HG03469 (cell line): Measurements from ENCODE around the gene CCDC85A.

Source experiments
- ATAC-seq: cut with Tn5 transposase; IDR thresholded peaks from one replicate; pipeline ENCODE4 v1.9.1; 2021; ENCODE audit warnings: mild to moderate bottlenecking, moderate library complexity, moderate number of reproducible peaks; ENCODE audit not compliant: unreplicated experiment

Gene CCDC85A

DNA sequence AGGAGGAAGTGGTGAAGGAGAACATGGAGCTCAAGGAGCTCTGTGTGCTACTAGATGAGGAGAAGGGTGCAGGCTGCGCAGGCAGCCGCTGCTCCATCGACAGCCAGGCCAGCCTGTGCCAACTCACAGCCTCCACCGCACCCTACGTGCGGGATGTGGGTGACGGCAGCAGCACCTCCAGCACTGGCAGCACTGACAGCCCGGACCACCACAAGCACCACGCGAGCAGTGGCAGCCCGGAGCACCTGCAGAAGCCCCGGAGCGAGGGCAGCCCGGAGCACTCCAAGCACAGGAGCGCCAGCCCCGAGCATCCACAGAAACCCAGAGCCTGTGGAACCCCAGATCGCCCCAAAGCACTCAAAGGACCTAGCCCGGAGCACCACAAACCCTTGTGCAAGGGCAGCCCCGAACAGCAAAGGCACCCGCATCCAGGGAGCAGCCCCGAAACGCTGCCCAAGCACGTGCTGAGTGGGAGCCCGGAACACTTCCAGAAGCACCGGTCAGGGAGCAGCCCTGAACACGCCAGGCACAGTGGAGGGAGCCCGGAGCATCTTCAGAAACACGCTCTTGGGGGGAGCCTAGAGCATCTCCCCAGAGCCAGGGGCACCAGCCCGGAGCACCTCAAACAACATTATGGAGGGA is 9.0 kb downstream of the CCDC85A start:
- no peak for ATAC-seq

DNA sequence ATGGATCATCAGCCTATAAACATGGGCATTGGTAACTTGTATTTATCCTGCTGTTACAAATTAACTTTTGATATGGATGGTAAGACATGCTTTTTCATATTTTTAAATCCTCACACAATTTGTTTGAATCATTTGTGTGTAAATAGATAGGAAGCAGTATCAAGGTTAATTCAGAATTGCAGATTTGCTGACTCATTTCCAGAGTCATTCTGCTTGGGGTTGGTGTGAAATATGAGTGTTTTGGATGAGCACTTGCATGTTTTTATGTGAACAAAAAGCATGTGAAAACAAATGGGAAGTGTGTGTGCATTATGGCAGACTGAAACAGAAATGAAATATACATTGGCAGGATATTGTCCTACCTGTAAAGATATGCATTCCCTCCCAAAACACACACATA is 11.8 kb downstream of the CCDC85A start:
- ATAC-seq = no peak

DNA sequence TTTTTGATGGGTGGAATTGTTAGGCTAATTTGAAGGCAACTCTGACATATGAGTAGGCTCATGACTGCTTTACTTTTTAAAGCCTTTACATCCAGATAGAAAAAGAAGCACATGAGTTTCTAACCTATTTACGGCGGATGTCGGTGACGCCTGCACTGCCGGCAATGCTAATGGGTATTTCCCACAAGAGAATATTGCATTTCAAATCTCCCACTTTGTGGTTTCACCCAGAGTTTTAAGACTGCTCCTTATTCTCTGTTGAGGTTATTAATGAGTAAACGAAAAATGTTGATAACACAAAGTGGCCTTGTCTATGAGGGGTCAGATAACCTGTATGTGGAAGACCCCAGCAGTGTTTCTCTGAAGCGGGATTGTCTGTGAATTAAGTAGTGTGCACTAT is 14.0 kb downstream of the CCDC85A start:
- no peak for ATAC-seq

DNA sequence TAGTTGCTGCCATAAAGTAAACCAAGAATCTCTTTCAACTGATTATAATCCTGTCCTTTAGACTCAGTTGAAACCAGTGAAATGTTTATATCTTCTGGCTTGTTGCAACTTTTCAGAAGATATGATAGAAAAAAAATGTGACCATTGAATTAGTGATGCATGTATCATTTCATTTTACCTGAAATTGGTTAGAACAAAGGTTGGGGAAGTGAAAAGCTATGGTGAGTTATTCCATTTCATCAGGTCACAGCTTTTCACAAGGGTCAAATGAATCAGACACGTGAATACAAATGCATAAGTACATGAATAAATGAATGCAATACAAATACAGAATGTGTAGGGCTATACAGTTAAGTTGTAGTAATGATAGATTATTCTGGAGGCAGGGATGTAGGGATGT is 15.1 kb downstream of the CCDC85A start:
- no peak for ATAC-seq

DNA sequence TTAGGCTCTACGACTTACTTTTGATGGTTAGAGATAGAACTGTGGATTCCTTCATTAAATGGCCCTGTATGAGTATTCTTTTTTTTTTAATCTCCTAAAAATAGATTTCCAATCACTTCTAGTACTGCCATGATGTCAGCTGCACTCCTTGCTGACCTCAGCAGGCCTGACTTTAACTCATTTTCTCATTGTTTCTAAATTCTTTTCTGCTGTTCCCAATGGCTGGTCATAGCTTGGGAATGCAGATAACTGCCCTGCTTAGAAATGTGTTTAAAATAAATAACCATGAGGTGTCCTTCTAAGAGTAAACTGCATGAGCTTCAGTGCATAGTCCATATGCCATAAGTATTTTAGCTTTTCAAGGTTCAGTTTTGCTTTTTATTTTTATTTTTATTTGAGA is 15.7 kb downstream of the CCDC85A start:
- ATAC-seq = no peak

DNA sequence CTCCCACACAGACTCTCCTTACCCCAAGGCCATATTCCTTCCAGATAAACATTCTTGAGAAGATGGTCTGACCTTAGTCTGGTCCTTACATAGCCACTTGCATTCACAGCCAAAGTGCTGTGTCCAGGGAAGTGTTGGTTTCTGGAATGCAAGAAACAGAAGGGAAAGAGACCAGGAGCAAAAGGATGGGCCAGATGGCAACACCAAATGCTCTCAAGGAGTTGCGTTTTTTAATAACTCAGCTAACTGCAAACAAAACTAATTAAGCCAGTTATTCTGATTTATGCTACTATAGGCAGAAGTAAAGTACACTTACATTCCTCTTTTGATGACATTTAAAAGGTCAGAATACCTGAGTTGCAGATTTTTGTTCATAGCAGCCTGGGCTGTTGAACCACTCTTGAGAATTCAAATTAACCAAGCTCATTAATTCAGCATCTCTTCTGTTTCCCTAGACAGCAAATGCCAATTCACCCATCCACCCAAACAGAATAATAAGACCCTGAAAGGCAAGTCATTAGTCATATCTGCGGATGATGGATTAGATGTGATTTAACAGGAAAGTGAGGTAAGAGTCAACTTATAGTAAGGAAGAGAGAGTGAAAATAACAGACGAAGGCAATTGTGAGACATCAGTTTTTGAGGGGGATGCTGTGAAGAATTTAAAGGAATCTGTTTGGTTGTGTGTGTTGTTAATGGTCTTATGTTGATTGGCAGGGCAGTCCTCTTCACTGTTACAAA is 18.8 kb downstream of the CCDC85A start:
- ATAC-seq = no peak

DNA sequence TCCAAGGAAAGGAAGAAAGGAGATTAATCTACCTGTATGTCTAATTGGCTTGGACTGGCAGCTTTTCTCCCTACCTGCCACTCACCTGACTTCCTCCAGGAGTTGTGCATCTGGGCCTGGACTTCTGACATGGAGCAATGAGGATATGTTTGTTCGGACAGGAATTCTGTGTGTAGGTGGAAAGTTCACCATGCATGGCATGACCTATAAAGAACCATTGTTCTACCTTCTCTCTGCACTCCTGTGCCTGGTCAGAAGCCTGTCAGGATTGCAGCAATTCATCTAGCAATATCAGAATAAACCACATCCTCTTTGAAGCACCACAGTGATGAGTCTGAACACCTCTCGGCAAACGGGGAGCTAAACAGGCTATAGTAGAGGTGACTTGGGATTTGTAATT is 20.8 kb downstream of the CCDC85A start:
- ATAC-seq = no peak

DNA sequence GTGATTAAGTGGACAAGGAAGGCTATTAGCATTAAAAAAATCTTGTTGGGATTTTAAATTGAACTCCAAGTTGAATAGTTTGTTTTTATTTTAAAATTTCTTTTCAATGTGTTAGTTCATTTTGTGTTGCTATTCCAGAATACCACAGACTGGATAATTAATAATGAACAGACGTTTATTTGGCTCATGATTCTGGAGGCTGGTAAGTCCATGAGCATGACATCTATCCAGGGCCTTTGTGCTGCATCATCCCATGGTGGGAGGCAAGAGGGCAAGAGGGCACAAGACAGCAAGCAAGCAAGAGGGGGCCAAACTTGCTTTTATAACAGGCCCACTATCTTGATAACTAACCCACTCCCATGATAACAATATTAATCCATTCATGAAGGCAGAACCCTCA is 22.5 kb downstream of the CCDC85A start:
- no peak for ATAC-seq

DNA sequence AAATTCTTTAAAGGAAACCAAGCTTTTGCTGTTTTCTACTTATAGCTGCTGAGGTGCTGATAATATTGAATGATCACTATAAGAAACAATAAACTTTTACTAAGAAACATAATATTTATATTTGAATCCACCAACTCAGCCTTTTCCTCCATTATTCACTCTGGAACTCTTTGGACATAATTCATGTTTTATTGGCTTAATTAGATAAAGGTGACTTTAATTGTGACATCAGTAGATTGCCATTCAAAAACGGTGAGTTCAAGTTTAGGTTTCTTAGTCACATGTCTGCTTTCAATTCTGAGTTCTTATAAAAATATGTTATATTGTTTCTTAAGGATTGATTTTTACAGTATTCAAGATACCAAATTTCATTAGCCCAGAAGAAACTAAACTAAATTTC is 24.0 kb downstream of the CCDC85A start:
- no peak for ATAC-seq

DNA sequence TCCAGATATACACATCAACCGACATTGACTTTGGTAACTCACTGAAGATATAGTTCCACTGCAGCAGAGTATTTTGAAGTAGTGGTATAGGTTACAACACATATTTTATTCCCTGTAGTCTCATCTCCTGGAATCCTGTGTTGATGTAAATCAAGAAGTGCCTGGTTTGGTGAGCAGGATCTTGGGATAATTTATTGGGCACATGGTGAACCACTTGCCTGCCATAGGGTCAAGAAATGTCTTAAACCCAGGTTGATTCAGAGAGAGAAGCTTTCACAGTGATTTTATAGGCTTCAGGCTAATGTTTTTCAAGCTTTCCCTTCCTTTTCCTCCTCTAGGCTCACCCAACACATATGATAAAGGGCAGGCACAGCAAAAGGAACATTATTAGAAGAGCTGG is 24.6 kb downstream of the CCDC85A start:
- no peak for ATAC-seq

DNA sequence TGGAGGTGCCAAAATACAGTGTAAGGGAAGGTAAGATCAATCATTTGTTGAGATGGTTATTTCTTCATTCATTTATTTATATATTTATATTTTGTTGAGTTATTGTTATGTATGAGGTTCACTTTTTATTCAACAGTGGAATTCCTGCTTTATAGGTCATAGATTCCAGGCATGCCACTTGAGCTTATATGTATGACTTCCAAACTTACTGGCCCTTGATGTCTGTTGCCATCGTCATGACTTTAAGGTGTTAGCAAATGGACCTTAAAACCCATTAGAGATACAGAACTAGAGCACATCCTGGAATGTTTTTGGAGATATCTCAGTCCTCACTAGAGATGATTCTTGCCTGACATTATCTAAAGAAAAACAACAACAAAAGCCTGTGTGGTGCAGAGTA is 25.9 kb downstream of the CCDC85A start:
- ATAC-seq = no peak

DNA sequence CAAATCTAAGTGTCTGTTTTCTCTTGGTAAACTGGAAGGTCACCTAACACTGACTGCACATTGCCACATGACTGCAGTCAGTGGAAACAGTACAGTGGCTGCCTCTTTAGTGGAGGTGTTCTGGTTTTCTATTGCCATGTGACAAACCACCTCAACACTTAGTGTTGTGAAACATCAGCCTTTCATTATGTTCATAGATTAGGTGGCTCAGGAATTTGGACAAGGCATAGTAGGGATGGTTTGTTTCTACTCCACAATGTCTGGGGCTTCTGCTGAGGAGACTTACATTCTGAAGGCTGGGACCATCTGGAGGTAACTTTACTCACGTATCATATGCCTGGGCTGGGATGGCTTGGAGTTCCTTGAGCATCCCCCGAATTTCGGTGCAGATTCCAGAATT is 26.5 kb downstream of the CCDC85A start:
- ATAC-seq = no peak

DNA sequence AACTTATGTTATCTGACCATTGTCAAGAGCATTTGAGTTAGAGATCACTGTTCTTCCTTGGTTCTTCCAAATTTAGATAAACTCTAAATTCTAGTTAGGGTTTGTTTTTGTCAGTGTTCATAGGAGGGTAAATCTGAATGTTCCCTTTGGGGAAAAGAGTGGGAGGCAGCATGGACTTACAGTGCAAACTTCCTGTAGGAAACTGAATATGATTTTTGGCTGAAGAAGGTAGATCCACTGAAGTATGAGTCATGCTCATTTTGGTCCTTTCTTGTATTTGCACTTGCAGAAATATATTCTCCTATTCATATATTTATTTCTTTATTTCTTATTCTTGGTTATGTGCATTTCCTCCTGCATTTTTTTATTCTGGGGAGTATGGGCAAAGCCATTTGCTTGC is 27.3 kb downstream of the CCDC85A start:
- ATAC-seq = no peak

DNA sequence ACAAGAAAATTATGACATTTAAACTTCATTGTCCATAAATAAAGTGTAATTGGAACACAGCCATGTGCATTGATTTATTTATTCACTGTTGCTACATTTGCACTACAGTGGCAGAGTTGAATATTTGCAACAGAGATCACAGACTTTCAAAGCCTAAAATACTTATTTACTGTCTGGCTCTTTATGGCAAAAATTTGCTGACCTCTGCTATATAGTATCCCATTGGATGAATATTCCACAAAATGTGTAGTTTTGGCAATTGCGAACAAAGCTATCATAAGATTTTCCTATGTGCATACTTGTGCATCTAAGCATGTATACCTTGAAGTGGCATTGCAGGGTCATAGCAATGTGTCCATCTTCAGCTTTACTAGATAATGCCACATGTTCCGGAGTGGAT is 32.1 kb downstream of the CCDC85A start:
- ATAC-seq = no peak

DNA sequence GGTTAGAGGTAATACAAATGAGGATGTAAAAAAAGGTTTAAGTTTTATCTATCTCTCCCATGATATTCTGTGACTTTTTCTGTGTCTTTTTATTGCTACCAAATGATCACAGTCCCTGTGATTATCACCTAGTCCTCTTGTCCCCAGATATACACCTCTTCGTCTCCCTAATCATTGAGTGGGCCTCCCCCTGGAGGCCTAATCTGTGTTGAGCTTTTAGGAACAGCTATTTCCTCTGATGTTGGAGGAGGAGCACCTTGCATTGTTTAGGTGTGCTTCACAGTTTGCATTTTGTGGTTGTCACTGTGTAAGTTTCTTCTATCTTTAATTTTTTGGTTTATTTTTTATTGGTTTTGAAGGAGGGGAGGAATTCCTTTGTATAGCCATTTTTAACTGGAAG is 33.3 kb downstream of the CCDC85A start:
- ATAC-seq = no peak

DNA sequence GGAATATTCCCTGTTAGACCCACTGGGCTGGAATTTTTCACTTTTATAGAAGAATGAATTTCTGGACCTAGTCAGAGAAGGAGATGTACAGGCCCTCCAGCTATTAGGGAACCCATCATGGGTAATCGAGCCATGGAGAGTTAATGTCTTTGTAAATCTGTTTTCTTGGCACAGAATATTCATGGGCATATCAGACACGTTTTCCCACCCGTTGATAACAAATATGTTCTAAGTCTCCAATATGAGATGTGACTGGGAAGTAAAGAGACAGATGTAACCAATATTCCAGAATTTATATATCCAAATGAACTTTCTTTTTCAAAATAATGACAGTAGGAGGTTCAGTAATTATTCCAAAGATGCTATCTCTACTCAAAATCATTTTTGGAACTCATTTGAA is 38.7 kb downstream of the CCDC85A start:
- no peak for ATAC-seq

DNA sequence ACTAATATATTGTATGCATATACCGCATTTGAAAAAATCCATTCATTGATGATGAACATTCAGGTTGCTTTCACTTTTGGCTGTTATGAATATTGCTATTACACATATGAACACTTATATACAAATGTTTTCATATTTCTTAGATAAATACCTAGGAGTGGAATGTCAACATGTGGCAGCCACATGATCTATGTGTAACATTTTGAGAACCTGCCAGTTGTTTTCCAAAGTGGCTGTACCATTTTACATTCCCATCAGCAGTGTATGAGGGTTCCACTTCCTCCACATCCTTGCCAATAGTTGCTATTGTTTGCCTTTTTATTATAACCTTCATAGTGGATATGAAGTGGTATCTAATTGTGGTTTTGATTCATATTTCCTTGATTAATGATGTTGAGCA is 40.5 kb downstream of the CCDC85A start:
- ATAC-seq = no peak

DNA sequence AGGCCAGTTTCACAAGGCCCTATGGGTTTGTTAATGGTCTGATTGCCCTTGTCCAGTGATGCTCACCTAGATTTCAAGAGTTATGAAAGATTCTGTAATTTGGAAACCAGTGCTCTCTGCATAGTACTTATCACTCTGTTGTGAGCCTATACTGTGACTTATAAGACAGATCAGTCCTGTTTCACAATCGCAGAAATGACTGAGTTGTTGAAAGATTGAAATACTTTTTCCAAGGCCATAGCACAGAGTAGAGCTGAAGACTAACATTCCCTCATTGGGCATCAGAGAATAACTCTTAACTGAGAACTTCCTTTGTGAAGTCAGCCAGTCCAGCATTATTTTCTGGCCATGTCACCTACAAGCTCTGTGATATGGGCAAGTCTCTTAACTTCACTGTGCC is 44.0 kb downstream of the CCDC85A start:
- no peak for ATAC-seq

DNA sequence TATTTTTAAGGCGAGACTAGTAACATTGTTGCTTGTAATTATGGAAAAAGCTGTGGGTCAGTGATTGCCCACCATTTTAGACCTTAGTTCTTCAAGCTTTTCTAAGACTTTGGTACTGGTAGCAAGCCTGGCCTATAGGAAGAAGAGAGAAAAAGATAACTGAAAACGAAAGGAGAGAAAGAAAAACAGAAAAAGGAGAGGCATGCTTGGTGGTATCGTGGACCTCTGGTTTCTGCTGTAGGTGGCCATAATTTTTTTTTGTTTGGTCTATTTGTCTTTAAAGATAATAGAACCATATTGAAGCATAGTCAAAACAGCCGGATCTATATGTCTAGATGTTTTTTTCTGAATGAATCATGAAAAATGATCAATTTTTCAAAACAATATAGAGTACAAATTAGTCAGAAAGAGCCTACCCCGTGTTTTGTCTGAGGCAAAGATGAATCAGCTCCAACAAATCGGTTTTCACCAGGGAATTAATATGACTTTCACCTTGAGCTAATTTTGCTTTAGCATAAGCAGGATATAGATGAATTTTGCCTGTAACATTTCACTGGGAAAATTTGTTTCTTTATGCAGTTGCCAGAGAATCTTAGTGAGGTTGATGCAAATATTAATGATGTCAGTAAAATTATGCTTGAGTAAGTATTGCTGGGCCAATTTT is 45.7 kb downstream of the CCDC85A start:
- no peak for ATAC-seq

DNA sequence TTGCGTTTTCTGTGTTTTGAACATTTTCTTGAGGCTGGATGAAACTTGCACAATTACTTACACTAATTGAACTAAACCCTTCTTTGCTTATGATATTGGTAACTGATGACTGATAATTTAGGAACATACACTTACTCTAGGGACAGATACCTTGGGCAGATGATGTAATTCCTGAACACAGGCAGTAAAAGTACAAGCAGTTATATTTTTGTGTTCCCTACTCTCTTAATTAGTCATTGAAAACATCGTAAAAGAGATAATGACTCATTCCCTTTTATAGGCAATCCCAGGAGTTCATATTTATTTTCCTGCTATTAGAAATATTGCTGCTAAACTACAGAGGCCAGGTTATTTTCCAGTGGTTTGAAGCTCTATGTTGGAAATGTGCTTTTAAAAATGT is 46.4 kb downstream of the CCDC85A start:
- ATAC-seq = no peak

DNA sequence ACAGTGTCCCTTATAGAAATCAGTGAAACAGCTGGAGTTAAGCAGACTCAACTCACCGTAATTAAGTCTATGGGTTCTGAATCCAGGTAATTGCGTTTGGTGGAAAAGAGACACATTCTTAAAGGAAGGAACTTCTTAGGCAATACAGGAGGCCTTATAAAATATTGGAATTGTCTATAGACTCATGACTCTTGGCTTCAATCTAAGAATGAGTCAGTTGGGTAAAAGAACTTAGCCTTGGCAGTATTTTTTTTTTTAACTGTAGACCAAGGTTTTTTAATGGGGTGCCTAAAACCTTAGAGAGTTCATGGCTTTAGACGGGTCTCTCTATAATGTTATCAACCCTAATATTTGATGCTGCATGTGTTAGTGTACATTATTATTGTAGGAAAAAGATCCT is 47.6 kb downstream of the CCDC85A start:
- ATAC-seq = no peak

DNA sequence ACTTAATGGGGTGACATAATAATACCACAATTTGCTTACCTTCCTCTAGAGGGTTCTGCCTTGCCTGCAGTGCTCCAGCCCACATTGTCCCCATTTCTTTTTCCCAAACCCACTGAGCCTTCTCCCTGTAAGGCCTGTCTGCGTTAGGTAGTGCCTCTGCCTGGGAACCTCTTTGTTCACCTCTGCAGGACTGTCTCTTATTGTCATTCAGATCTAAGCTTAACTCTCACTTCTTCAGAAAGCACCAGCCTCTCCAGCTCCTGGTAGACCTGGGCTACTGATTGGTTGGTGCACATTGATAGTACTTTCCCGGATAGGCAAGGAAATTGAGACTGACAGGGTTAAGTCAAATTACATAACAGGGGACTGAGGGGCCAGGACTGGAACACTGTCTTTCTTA is 49.1 kb downstream of the CCDC85A start:
- no peak for ATAC-seq
